ENCODE measurements around the gene PVALB.

PVALB gene

DNA sequence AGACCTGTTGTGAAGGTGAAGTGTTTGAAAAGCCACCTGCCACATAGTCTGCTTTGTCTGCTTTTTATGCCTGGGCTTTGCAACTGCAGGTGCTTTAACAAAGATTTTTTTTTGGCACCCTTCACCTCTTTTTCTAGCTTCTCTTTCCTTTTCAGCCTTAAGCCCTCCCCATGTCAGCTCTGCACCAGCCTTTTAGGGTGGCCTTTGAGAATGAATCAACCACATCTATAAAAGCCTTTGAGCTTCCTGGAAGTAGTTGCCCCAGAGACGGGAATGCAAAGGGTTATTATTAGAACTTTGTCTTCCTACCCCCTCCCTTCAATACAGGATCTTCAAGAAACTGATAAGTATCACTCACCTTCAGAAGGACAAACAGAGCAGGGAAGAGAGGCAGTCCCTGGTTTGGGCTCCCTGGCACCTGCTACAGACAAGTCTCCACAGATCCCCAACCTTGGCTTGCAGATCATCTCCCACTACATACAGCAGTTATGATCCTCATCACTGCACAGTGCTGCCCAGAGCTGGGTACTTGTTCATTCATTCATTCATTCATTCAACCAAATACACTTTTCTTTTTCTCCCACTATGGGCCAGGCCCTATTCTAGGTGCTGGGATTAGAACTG, 8.0 kb downstream of the PVALB start:
- DNase-seq: peak; percentile 85

DNA sequence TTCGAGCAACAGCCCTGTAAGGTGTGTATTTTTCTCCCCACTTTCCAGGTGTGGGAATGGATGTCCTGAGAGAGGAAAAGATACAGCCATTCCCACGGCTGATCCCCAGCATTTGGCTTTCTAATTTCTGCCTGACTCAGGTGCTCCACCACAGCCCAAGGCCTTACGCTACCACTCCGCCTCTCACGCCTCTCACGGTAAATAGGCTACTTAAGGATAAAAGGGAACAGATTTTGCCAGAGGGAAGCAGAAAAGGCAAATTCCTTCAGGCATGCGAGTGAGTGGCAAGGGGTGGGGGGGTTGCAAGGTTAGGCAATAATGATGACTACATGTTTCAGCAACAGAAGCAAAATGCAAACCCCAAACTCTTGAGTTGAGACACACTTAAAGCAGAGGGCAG, 9.2 kb downstream of the PVALB start:
- no peak for DNase-seq

DNA sequence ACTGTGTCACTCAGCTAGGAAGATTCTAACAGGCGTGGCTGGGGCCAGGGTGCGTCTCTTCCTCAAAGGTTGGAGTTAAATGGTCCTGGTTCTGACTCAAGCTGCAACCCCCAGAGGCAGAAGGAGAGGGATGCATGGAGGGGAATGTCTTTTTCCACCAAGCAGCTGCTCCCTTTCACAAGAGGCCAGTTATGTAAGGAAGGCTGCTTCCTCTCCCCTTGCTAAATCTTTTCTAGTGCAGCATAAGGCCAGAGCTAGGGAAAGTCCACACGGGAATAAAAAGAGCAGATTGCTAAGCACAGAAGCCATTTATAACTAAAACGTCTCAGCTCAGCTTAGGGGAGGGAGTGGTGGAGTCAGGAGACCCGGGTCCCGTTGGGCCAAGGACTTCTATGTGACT, 10.0 kb downstream of the PVALB start:
- no peak for DNase-seq

DNA sequence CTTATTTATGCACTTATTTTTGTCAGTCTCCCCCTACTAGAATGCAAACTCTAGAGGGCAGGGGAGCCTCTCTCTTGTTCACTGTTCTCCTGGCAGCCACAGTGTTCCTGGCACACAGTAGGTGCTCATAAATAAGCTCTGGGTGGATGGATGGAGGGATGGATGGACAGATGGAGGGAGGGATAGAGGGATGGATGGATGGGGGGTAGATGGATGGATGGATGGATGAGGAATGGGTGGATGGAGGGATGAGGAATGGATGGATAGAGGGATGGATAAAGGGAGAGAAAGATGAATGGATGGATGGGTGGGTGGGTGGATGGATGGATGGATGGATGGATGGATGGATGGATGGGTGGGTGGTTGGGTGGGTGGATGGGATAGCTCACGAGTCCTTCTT, 13.5 kb downstream of the PVALB start:
- no peak for DNase-seq

DNA sequence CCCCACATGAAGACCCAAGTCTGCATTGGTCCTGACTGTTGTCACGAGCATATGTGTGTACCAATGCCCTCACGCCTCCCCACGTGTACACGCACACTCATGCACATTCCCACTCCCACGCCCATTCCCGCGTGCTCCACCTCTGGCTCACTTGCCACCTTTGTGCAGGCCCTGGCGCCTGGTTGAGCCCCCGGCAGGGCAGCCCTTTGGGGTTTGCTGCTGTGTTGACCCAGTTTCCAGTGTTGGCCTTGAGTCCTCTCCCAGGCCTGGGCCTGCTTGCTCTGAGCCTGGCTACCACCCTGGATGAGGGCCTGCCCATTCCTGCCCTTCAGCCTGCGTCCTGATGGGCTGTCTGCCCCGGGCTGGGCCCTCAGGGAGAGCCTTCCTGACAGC, 18.2 kb downstream of the PVALB start:
- DNase-seq: no peak

- no peak for DNase-seq
Observed at GRCh38 chr22:36797911-36798673, 18.7 kb downstream of the PVALB start.

DNA sequence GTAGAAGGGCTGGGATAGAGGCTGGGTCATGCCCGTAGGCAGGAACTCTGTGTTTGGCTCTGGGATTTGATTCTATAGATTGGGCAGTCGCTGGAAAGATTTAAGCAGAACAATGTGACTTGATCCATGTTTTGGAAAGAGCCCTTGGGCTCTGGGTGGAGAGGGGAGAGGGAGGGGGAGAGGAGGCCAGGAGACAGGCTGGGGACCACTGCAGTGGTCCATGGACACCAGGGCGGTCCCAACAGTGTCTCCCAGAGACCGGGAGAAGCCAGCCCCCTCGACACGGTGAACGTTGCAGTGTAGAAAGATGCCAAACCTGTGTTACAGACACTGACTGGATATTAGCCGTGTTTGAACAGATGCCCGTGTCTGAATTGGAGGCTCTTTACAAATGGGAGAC, 19.5 kb downstream of the PVALB start:
- DNase-seq: no peak

DNA sequence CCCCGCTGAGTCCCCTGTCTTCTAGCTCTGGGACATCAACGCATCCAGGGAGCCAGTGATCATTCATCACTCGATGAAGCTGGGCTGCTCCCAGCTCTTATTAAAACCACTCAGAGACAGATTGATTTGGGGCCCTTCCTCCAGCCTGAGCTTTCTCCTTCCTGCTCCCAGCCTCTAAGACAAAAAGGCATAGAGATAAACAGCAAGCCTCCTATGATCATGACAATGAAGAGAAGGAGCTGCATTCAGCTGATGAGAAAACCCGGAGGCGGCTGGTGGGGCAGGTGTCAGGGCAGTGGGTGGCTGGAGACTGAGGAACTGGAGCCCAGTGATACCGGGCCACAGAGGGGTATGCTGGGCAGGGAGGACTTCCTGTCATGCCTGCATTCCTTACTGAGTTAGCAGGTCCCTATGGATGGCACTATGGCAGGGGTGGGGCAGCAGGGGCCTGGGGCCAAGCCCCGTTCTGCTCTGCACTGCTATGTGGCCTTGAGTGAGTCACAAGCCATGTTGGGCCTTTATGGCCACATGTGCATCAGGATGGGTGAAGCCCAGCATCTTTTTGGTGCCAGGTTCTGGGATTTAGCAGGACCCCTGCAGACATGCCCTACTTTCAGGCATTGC, 20.2 kb downstream of the PVALB start:
- DNase-seq: no peak

DNA sequence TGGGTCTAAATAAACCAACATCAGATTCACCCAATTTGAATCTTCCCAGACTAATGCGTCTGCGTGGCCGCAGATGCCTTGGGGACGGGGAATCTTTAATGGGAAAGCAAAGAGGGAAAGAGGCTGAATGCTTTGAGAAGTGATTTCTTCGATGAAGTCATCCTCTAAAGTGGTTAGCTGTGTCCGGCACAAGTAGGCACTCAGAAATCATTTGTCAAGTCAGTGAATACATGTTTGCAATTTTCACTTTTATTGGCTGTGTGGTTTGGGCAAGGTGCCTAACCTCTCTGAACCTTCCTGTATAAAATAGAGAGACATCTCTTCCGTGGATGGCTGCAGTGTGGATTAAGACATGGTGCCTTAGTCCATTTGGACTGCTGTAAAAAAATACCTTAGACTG, 21.2 kb downstream of the PVALB start:
- no peak for DNase-seq

DNA sequence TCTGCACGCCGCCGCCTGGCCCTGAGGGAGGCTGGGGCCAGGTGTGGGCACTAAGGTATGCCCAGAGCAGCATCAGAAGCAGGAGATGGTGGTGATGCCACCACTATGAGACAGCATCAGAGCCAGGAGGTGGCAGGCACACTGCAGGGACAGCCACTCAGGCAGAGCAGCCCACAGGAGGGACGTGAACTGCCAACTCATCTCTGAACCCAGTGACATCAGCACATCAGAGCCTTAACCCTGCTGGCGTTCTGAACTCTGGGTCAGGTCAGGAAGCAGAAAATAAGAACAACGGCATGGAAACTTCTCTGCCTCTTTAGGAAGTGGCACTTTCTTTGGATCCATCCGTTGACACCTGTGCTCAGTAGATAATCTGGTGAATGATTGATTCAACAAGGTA, 26.2 kb downstream of the PVALB start:
- no peak for DNase-seq

DNA sequence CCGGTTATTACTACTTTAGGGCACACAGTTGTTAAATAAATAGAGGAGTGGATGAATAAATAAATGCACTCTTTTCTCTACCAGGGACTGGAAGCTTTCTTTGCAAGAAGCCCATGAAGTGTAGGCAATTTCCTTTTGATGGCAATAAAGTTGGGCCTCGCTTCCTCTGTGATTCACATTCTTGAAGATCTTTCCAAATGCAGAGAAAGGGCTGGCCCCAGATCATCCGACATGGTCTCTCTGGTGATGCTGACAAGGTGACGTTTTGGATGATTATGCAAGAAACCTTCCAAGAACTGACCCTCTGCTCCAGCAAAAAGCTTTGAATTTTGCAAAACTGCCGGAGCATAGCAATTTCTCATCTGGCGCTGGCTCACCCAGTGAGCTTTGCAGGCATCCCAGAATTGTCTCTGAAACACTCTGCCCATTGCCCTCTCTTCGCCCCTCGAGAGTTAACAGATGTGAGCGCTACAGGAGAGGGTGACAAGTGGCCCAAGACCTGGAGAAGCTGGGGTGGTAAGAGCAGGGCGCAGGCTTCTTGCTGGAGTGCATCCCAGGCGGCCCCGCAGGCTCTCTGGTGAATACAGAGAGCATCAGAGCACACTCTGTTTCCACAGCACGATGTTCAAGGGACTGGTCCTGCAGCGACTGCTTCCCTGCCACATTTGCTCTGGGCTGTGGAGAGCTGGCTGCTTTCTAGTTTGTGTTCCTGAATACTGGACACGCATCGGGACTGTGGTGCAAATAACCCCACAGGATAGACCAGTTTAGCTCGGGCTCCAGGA, 29.4 kb downstream of the PVALB start:
- DNase-seq: no peak

DNA sequence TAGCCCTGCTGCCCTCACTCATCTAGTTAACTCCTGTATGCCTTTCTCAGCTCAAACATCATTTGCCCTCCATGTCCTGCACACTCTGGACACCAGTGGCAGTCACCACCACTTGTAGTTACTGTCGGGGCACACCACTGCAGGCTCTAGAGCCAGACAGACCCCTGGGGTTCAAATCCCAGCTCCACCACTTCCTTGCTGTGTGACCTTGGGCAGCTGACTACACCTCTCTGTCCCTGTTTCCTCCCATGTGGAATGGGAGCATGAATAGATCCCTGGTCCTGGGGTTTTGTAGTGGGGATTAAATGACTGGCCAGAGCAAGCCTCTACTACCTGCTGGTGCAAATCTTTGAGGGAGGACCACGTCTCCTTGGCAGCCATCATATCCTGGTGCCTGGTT, 33.1 kb downstream of the PVALB start:
- no peak for DNase-seq

GRCh38 chr22:36781656-36782627, 34.9 kb downstream of the PVALB start:
- peak; percentile 45 for DNase-seq

GRCh38 chr22:36778020-36778419, 38.8 kb downstream of the PVALB start:
- no peak for DNase-seq

DNA sequence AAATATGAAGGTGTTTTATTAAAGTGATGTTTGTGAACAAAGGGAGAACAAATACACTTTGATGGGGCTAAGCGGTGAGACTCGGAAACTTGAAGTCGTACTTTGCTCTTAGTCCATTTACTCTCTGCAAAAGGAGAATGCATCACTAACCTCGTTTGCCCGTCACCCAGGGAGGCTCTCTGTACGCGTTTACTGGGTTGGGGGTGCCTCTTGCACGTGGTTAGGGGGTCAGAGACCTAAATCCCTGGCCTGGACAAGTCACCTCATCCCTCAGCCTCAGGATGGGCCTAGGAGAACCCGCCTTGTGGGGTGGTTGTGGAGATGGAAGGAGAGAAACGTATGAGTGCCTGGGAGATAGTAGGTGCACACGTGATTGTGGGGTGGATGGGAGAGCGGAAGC, 40.1 kb downstream of the PVALB start:
- no peak for DNase-seq

GRCh38 chr22:36775964-36776669, 40.7 kb downstream of the PVALB start, which contains the start of gene IFT27:
IFT27 (minus strand) TSS chr22:36776119; CDS start chr22:36775707, 412 bp downstream.
- peak; percentile 99 for DNase-seq

DNA sequence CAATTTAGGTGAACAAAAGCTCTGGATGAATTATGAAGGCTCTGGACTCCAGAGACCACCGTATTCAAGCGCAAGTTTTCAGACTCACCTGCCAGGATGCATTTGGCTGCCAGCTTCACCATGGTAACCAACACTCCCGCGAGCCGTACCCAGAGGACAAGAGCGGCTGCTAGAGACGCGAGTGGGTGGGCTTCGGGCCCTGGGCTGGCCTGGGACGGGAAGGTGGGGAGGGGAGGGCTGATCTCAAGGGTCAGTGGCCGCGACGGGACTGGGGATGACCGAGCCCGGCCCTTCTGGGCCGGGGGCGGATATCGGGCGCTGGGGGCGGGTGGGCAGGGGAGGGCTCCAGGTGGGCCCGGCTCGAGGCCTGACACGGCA, 41.3 kb downstream of the PVALB start:
- DNase-seq: peak; percentile 53

GRCh38 chr22:36773935-36774334, 42.9 kb downstream of the PVALB start:
- DNase-seq: no peak

DNA sequence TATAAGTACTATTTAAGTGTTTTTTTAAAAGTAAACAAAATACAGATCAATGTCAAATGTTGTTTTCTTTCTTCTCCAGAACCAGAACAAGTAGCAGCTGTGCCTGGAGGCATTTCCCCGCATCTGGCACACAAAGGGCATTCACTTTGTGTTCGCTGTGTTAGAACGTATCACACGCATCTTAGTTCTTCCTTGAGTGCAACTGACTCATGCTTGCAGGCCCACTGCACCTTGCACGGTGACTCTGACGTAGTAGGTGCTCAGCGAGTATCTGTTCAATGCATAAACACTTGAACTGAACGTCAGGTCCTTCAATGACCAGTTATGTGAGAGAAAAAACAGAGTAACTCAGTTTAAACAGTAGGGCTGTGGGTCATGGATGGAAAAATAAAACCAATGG, 44.4 kb downstream of the PVALB start:
- no peak for DNase-seq

- DNase-seq: no peak
Observed at GRCh38 chr22:36771356-36772063, 45.3 kb downstream of the PVALB start.

Data from NCI-H1105 (cell line).